Lower leg skin (tissue), 4 donors: ENCODE measurements around the gene CCDC34. TPM values are rescaled to one million over a fixed set of nuclear protein-coding genes. Genes with fewer than 3 reads are reported as not detected.

Experiments used
- DNase-seq, 2 donors: peaks; one replicate each; pipeline ENCODE4 v3.0.0-alpha.2; 2019; ENCODE audit warnings: low spot score in 2 of 2
- H3K4me3 ChIP-seq: fragments of 200-600 bp; sonication (generic); 2 replicates; pipeline ENCODE4 v1.5.1; 2017; ENCODE audit warnings: mild to moderate bottlenecking, low read depth; ENCODE audit not compliant: poor library complexity, severe bottlenecking
- CTCF ChIP-seq, 3 donors: fragments of 450-650 bp; IDR thresholded peaks; one replicate each; pipeline ENCODE4 v1.5.1; 2016; ENCODE audit warnings: antibody characterized with exemption in 3 of 3, mild to moderate bottlenecking in 3 of 3, moderate library complexity in 2 of 3
- POLR2A ChIP-seq, 2 donors: fragments of 450-650 bp; IDR thresholded peaks; one replicate each; pipeline ENCODE4 v1.6.1; 2016 to 2017; ENCODE audit warnings: antibody characterized with exemption in 2 of 2, mild to moderate bottlenecking in 1 of 2, moderate library complexity in 1 of 2
- WGBS, 2 donors: methylation state at CpG; one replicate each; pipeline ENCODE4 v1.1.5; 2018; 5-methylcytosine and 5-hydroxymethylcytosine counted together
- intact Hi-C: fragments of 100-400 bp; cut with DNase I; formaldehyde crosslinking; loops from one replicate; pipeline ENCODE4 v1.15.0; 2023; ENCODE audit warnings: low total_unique reads
- total RNA-seq, 4 donors: library from RNA; depleted of rRNA; stranded (reverse); fragments of >200 nt; gene quantifications; one replicate each; pipeline ENCODE4 v1.1.0, GENCODE V29; 2016

Gene CCDC34
- total RNA-seq, 4 donors from 2014 or later, result 3.2 to 5.9 (median 4.6) TPM

- H3K4me3 ChIP-seq, result no peak overlapping the region
- DNase-seq, result no peak
- intact Hi-C loops, result no loop called here
- TF ChIP-seq CTCF (IDR thresholded peaks at IDR 0.05) (no peak), POLR2A (IDR thresholded peaks at IDR 0.05) (no peak)
Observed at GRCh38 chr11:27300974-27301373, 62.0 kb downstream of the CCDC34 start.

- intact Hi-C loops, result no loop called here
- 44 to 55% methylated on average over 1 of the region's 1 CpG for WGBS, 2 donors
- no peak for DNase-seq
- no peak for TF ChIP-seq CTCF (IDR thresholded peaks at IDR 0.05)
- no peak for TF ChIP-seq POLR2A (IDR thresholded peaks at IDR 0.05)
- H3K4me3 ChIP-seq, result no peak overlapping the region
Observed at GRCh38 chr11:27297616-27298015, 65.4 kb downstream of the CCDC34 start.

- DNase-seq, result no peak
- intact Hi-C loops, result no loop called here
- WGBS, 2 donors, result 39 to 56% methylated on average over 3 of the region's 3 CpGs
- H3K4me3 ChIP-seq, result no peak overlapping the region
- TF ChIP-seq POLR2A (IDR thresholded peaks at IDR 0.05) (no peak), CTCF (IDR thresholded peaks at IDR 0.05) (no peak)
Observed at GRCh38 chr11:27296497-27296896, 66.5 kb downstream of the CCDC34 start.

GRCh38 chr11:27295928-27296327, 67.1 kb downstream of the CCDC34 start:
- intact Hi-C loops, result no loop called here
- 88 to 94% methylated on average over 1 of the region's 1 CpG for WGBS, 2 donors
- DNase-seq, result no peak
- H3K4me3 ChIP-seq, result no peak overlapping the region
- no peak for TF ChIP-seq POLR2A (IDR thresholded peaks at IDR 0.05)
- TF ChIP-seq CTCF (IDR thresholded peaks at IDR 0.05), result no peak

- TF ChIP-seq POLR2A (IDR thresholded peaks at IDR 0.05) (no peak), CTCF (IDR thresholded peaks at IDR 0.05) (no peak)
- intact Hi-C loops, result loop anchor here (5.0 kb wide), 1 partner anchor 107 kb away; no protein-coding TSS in a partner anchor
- no peak overlapping the region for H3K4me3 ChIP-seq
- WGBS, 2 donors, result 81 to 89% methylated on average over 4 of the region's 4 CpGs
- DNase-seq, result no peak
Observed at GRCh38 chr11:27294654-27295053, 68.4 kb downstream of the CCDC34 start.
